GM21825 (cell line): ENCODE results near the gene ALG5.

Experiments used
- ATAC-seq: cut with Tn5 transposase; IDR thresholded peaks from one replicate; pipeline ENCODE4 v1.9.1; 2021; ENCODE audit warnings: mild to moderate bottlenecking, moderate library complexity; ENCODE audit not compliant: unreplicated experiment

Gene ALG5

GRCh38 chr13:36999054-36999714 is at the start of gene ALG5:
Gene ALG5 (minus strand): TSS chr13:36999340. CDS start chr13:36999300, 40 bp downstream.
- ATAC-seq: peak; percentile 75

GRCh38 chr13:37047846-37048245 is 48.7 kb upstream of the ALG5 start:
- ATAC-seq: no peak

- ATAC-seq: no peak
Measured at GRCh38 chr13:37047032-37047431, 47.9 kb upstream of the ALG5 start.

- ATAC-seq: no peak
Measured at GRCh38 chr13:37046062-37046461, 46.9 kb upstream of the ALG5 start.

GRCh38 chr13:37040789-37041188 is 41.6 kb upstream of the ALG5 start:
- ATAC-seq: no peak

GRCh38 chr13:37039896-37040295 is 40.8 kb upstream of the ALG5 start:
- ATAC-seq: no peak

- ATAC-seq: no peak
Measured at GRCh38 chr13:37037241-37037640, 38.1 kb upstream of the ALG5 start.

GRCh38 chr13:37029617-37030016 is 30.5 kb upstream of the ALG5 start:
- ATAC-seq: no peak

GRCh38 chr13:37027639-37028038 is 28.5 kb upstream of the ALG5 start:
- ATAC-seq: no peak

- ATAC-seq: no peak
Measured at GRCh38 chr13:37026771-37027170, 27.6 kb upstream of the ALG5 start.

GRCh38 chr13:37023871-37024270 is 24.7 kb upstream of the ALG5 start:
- no peak for ATAC-seq

GRCh38 chr13:37014609-37015008 is 15.5 kb upstream of the ALG5 start:
- ATAC-seq: no peak

- ATAC-seq: no peak
Measured at GRCh38 chr13:37011788-37012187, 12.6 kb upstream of the ALG5 start.

- no peak for ATAC-seq
Measured at GRCh38 chr13:37011002-37011401, 11.9 kb upstream of the ALG5 start.

GRCh38 chr13:37010424-37010823 is 11.3 kb upstream of the ALG5 start:
- ATAC-seq: no peak

- ATAC-seq: no peak
Measured at GRCh38 chr13:37009692-37010091, 10.6 kb upstream of the ALG5 start.

- ATAC-seq: no peak
Measured at GRCh38 chr13:37001921-37002250, 2.7 kb upstream of the ALG5 start.

- no peak for ATAC-seq
Measured at GRCh38 chr13:36998624-36999041, 507 bp downstream of the ALG5 start.

- ATAC-seq: no peak
Measured at GRCh38 chr13:36997716-36998427, 1.3 kb downstream of the ALG5 start.

- ATAC-seq: no peak
Measured at GRCh38 chr13:36992362-36992761, 6.8 kb downstream of the ALG5 start.

- no peak for ATAC-seq
Measured at GRCh38 chr13:36986462-36987240, 12.5 kb downstream of the ALG5 start.

- ATAC-seq: no peak
Measured at GRCh38 chr13:36981156-36981743, 17.9 kb downstream of the ALG5 start.
